ENCODE results near the gene CDC40. TPM values are rescaled to one million over a fixed set of nuclear protein-coding genes. Genes with fewer than 3 reads are reported as not detected.

Gene CDC40
- total RNA-seq, 2 donors from 2014 or later: 9.2 to 14.3 TPM

DNA sequence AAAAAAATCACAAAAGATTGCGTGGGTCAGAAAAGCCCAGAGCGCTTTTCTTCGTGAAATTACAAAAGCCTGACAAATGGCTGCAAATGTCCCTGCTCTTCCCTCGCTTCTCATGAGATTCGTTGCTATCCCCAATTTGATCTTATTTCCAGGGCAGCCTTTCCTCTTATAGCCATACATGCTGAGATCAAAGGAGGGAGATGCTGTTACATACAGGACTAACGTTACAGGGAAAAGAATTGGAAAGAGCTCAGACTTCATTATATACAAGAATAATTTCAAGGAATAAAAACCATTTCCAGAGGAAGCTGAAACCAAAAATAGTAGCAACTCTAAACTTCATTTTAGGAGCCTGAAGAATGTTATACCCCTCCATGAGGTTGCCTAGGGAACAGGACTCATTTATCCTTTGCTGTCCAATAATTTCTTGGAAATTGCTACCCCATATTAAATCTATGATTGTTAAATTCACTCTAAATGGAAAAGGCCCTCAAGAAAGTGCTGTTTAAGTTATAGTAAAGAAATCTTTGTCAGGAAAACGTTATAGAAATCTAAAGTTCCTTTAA, 97.0 kb downstream of the CDC40 start:
- no peaks in the 10 kb centered on the region for H3K27me3 ChIP-seq
- H3K27ac ChIP-seq: no peak overlapping the region
- no peaks in the 10 kb centered on the region for H3K9me3 ChIP-seq
- ATAC-seq: no peak
- no peak for DNase-seq
- TF ChIP-seq, protein P1, sequence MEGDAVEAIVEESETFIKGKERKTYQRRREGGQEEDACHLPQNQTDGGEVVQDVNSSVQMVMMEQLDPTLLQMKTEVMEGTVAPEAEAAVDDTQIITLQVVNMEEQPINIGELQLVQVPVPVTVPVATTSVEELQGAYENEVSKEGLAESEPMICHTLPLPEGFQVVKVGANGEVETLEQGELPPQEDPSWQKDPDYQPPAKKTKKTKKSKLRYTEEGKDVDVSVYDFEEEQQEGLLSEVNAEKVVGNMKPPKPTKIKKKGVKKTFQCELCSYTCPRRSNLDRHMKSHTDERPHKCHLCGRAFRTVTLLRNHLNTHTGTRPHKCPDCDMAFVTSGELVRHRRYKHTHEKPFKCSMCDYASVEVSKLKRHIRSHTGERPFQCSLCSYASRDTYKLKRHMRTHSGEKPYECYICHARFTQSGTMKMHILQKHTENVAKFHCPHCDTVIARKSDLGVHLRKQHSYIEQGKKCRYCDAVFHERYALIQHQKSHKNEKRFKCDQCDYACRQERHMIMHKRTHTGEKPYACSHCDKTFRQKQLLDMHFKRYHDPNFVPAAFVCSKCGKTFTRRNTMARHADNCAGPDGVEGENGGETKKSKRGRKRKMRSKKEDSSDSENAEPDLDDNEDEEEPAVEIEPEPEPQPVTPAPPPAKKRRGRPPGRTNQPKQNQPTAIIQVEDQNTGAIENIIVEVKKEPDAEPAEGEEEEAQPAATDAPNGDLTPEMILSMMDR (IDR thresholded peaks at IDR 0.05): no peak
- no peak for TF ChIP-seq POLR2A (IDR thresholded peaks at IDR 0.05)
- WGBS, 2 donors: 70 to 72% methylated on average over 7 of the region's 7 CpGs
- H3K36me3 ChIP-seq (replicated peaks in 1 of 2; ENCODE audit: insufficient read depth in 1 of 2, low read depth in 2 of 2): no peaks in the 10 kb centered on the region
- H3K4me1 ChIP-seq: no peaks in the 10 kb centered on the region
- no peak overlapping the region for H3K4me3 ChIP-seq
- intact Hi-C loops (cut with DNase I): no loop called here

Other genes with a start within 250 kb of the CDC40 start
- gene GPR6, start 202.1 kb upstream of the CDC40 start, total RNA-seq: not detected
- gene WASF1, start 757 bp upstream of the CDC40 start, total RNA-seq: 1 to 10 TPM; 7.5 to 8.9 TPM
- 1 to 10 TPM; 2.3 to 4.0 TPM for gene METTL24, start 177.9 kb downstream of the CDC40 start, total RNA-seq
- gene DDO, start 235.1 kb downstream of the CDC40 start, total RNA-seq: 1 to 10 TPM in 1 of 2 donors, not detected in 1; 1.3 TPM